B cell (primary cell): ENCODE measurements around the gene ENO4.

Experiments
- CTCF ChIP-seq: fragments of 200-600 bp; IDR thresholded peaks from one replicate; pipeline ENCODE4 v1.8.0; 2022; ENCODE audit warnings: antibody characterized with exemption, mild to moderate bottlenecking
- EZH2 ChIP-seq: IDR thresholded peaks from 2 replicates; pipeline ENCODE4 v1.6.1; 2012; ENCODE audit warnings: borderline replicate concordance, low read depth, mild to moderate bottlenecking, moderate library complexity, low read length; ENCODE audit not compliant: insufficient read depth, poor library complexity, severe bottlenecking

GRCh38 chr10:116912162-116912561 is 62.9 kb downstream of the ENO4 start:
- no peak for TF ChIP-seq CTCF
- TF ChIP-seq EZH2: no peak
